Ascending aorta (tissue), 2 donors: Measurements from ENCODE around the gene PPP2R2D. TPM values are rescaled to one million over a fixed set of nuclear protein-coding genes. Genes with fewer than 3 reads are reported as not detected.

ENCODE experiments used
- DNase-seq, 2 donors: peaks; one replicate each; pipeline ENCODE4 v3.0.0-alpha.2; 2019; ENCODE audit warnings: low spot score in 2 of 2
- H3K27ac ChIP-seq, 2 donors: fragments of 200-600 bp; sonication (generic); one replicate each; pipeline ENCODE4 v1.5.1; 2016 to 2017; ENCODE audit warnings: mild to moderate bottlenecking in 1 of 2
- H3K27me3 ChIP-seq: fragments of 200-600 bp; sonication (generic); one replicate; pipeline ENCODE4 v1.5.1; 2017
- H3K36me3 ChIP-seq, 2 donors: fragments of 200-600 bp; sonication (generic); one replicate each; pipeline ENCODE4 v1.5.1; 2016
- H3K4me1 ChIP-seq, 2 donors: fragments of 200-600 bp; sonication (generic); one replicate each; pipeline ENCODE4 v1.5.1; 2016 to 2017; ENCODE audit warnings: mild to moderate bottlenecking in 1 of 2
- H3K4me3 ChIP-seq, 2 donors: fragments of 200-600 bp; sonication (generic); one replicate each; pipeline ENCODE4 v1.5.1; 2016 to 2017; ENCODE audit warnings: mild to moderate bottlenecking in 1 of 2
- H3K9me3 ChIP-seq, 2 donors: fragments of 200-600 bp; sonication (generic); one replicate each; pipeline ENCODE4 v1.5.1; 2016
- CTCF ChIP-seq, 3 experiments: fragments of 200-600 bp in 2 of 3; fragments of 450-650 bp in 1 of 3; sonication (generic) in 2 of 3; IDR thresholded peaks; one replicate each; pipeline ENCODE4 v1.5.1; 2016 to 2019; ENCODE audit warnings: antibody characterized with exemption in 3 of 3, mild to moderate bottlenecking in 1 of 3, moderate library complexity in 1 of 3
- intact Hi-C: fragments of 100-400 bp; cut with DNase I; formaldehyde crosslinking; loops from one replicate; pipeline ENCODE4 v1.15.1; 2023
- total RNA-seq: library from RNA; depleted of rRNA; stranded (reverse); fragments of >200 nt; gene quantifications from one replicate; pipeline ENCODE4 v1.1.0, GENCODE V29; 2016

The PPP2R2D gene
- total RNA-seq, 1 donor from 2014 or later: 11.8 TPM

GRCh38 chr10:131977323-131978096 lies 76.7 kb downstream of the PPP2R2D start:
- peaks cover 4 to 11% of the 10 kb centered on the region in 2 donors for H3K4me1 ChIP-seq
- H3K36me3 ChIP-seq: peaks cover 2 to 10% of the 10 kb centered on the region in 2 donors

DNA sequence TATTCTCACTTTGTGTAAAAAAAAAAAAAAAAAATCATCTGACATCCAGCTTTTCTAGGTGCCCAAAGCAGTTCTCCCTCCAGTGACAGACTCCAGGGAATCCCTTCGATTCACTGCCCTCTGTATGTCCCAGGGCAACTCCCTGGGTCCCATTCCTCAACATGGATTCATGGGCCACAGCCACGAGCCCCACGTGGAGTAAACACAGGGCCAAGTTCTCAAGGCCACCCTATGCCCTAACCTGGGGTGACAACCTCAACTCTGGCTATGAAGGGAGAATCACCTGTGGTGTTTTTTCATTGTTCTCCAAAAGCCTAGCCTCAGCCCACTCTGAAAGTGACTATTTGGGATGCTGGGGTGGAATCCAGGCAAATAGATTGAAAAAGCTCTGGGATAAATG lies 77.6 kb downstream of the PPP2R2D start:
- H3K36me3 ChIP-seq: peaks cover 0 to 4% of the 10 kb centered on the region in 2 donors
- intact Hi-C loops: no loop called here
- H3K9me3 ChIP-seq: no peaks in the 10 kb centered on the region
- H3K27me3 ChIP-seq: no peaks in the 10 kb centered on the region
- no peak for DNase-seq
- no peak for TF ChIP-seq CTCF (IDR thresholded peaks at IDR 0.05)
- no peak overlapping the region for H3K27ac ChIP-seq
- no peak overlapping the region for H3K4me3 ChIP-seq
- peaks cover 6 to 11% of the 10 kb centered on the region in 2 donors for H3K4me1 ChIP-seq

More at GRCh38 chr10:131977323-131978096, 76.7 kb downstream of the PPP2R2D start:
- no peak for TF ChIP-seq CTCF (IDR thresholded peaks at IDR 0.05)
- peak in 1 of 2 donors; percentile 16 for DNase-seq
- intact Hi-C loops: no loop called here
- H3K4me3 ChIP-seq: no peak overlapping the region
- no peaks in the 10 kb centered on the region for H3K9me3 ChIP-seq
- H3K27me3 ChIP-seq: no peaks in the 10 kb centered on the region
- H3K27ac ChIP-seq: no peak overlapping the region

GRCh38 chr10:131978851-131979250 lies 78.0 kb downstream of the PPP2R2D start:
- Histone ChIP-seq H3K4me1 (peaks cover 6 to 11% of the 10 kb centered on the region in 2 donors), H3K27me3 (no peaks in the 10 kb centered on the region), H3K36me3 (no peaks in the 10 kb centered on the region), H3K9me3 (no peaks in the 10 kb centered on the region), H3K27ac (no peak overlapping the region), H3K4me3 (no peak overlapping the region)
- no peak for DNase-seq
- intact Hi-C loops: no loop called here
- TF ChIP-seq CTCF (IDR thresholded peaks at IDR 0.05): no peak

- no peak for DNase-seq
- no peaks in the 10 kb centered on the region for H3K27me3 ChIP-seq
- H3K27ac ChIP-seq: no peak overlapping the region
- no peaks in the 10 kb centered on the region for H3K9me3 ChIP-seq
- intact Hi-C loops: no loop called here
- TF ChIP-seq CTCF (IDR thresholded peaks at IDR 0.05): no peak
- H3K4me3 ChIP-seq: peak overlapping the region; percentile 92 to 99
- peaks cover 6 to 11% of the 10 kb centered on the region in 2 donors for H3K4me1 ChIP-seq
- H3K36me3 ChIP-seq: no peaks in the 10 kb centered on the region
Measured at GRCh38 chr10:131979336-131979735, 78.5 kb downstream of the PPP2R2D start.

DNA sequence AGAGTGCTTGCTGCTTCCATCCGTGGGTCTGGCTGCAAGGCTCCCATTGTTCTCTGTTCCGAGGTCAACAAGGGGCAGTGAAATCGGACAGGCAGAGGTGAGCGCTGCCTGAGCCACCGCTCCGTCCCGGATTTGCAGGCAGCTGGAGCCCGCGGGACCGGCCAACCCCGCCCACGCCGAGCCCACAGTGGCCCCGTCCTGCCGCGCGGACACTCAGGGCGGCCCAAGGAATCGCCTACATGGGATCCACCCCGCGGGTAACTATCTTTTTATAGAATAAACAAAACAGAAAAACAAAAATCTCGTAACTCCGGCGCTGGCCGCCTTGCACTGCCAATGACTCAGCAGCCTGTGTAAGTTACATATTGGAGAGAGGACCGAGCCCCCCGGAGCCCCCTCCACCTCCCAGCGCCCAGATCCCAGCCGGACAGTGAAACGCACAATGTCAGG lies 79.0 kb downstream of the PPP2R2D start:
- no peaks in the 10 kb centered on the region for H3K27me3 ChIP-seq
- H3K9me3 ChIP-seq: no peaks in the 10 kb centered on the region
- H3K27ac ChIP-seq: no peak overlapping the region
- no peaks in the 10 kb centered on the region for H3K36me3 ChIP-seq
- peaks cover 6 to 11% of the 10 kb centered on the region in 2 donors for H3K4me1 ChIP-seq
- intact Hi-C loops: loop anchor here (5.0 kb wide), 3 partner anchors 327 to 557 kb away; partner anchors contain the start of genes INPP5A, LRRC27 and STK32C
- no peak for TF ChIP-seq CTCF (IDR thresholded peaks at IDR 0.05)
- no peak for DNase-seq
- peak overlapping the region; percentile 92 to 99 for H3K4me3 ChIP-seq
